Heart right ventricle (tissue), 16 donors: ENCODE measurements around the gene CCDC175. TPM values are rescaled to one million over a fixed set of nuclear protein-coding genes. Genes with fewer than 3 reads are reported as not detected.

Experiments
- ATAC-seq, 8 donors: fragments of 200-7000 bp; cut with Tn5 transposase; one replicate each; pipeline ENCODE4 v1.9.1; 2020; ENCODE audit warnings: mild to moderate bottlenecking in 8 of 8, moderate library complexity in 8 of 8, moderate number of reproducible peaks in 1 of 8
- DNase-seq, 2 donors: peaks; one replicate each; pipeline ENCODE4 v3.0.0-alpha.2; 2020
- H3K27ac ChIP-seq, 10 donors: fragments of 200-600 bp; sonication (generic) in 2 of 10; one replicate each; pipeline versions ENCODE4 v1.5.0 to v1.8.0; 2020 to 2022; ENCODE audit warnings: mild to moderate bottlenecking in 3 of 10
- H3K27me3 ChIP-seq, 7 donors: fragments of 200-600 bp; one replicate each; pipeline ENCODE4 v1.8.0; 2021 to 2022; ENCODE audit warnings: mild to moderate bottlenecking in 2 of 7
- H3K36me3 ChIP-seq, 9 donors: fragments of 200-600 bp; sonication (generic) in 1 of 9; one replicate each; pipeline versions ENCODE4 v1.5.0 to v1.8.0; 2020 to 2022; ENCODE audit warnings: mild to moderate bottlenecking in 2 of 9
- H3K4me1 ChIP-seq, 9 donors: fragments of 200-600 bp; sonication (generic) in 1 of 9; one replicate each; pipeline versions ENCODE4 v1.5.0 to v1.8.0; 2020 to 2022; ENCODE audit warnings: mild to moderate bottlenecking in 4 of 9
- H3K4me3 ChIP-seq, 10 donors: fragments of 200-600 bp; sonication (generic) in 2 of 10; one replicate each; pipeline versions ENCODE4 v1.5.0 to v1.8.0; 2020 to 2022; ENCODE audit warnings: mild to moderate bottlenecking in 7 of 10, moderate library complexity in 2 of 10
- H3K9me3 ChIP-seq, 11 donors: fragments of 200-600 bp in 10 of 11; sonication (generic) in 2 of 11; one replicate each; pipeline versions ENCODE4 v1.5.0 to v1.8.0; 2013 to 2022; ENCODE audit warnings: mild to moderate bottlenecking in 2 of 11, control low read depth in 1 of 11, moderate library complexity in 1 of 11
- CTCF ChIP-seq, 9 donors: fragments of 200-600 bp; sonication (generic) in 2 of 9; IDR thresholded peaks; one replicate each; pipeline versions ENCODE4 v1.5.0 to v1.8.0; 2021 to 2022; ENCODE audit warnings: antibody characterized with exemption in 9 of 9, mild to moderate bottlenecking in 5 of 9, moderate library complexity in 1 of 9
- WGBS, 2 donors: extraction: QIAGEN DNeasy Blood & Tissue Kit; methylation state at CpG; one replicate each; pipeline ENCODE4 v1.1.7; 2013; ENCODE audit warnings: inconsistent platforms in 1 of 2; 5-methylcytosine and 5-hydroxymethylcytosine counted together
- intact Hi-C, 10 donors: fragments of 100-400 bp; cut with DNase I; formaldehyde crosslinking; loops; one replicate each; pipeline versions ENCODE4 v1.11.1 to v1.14.2; 2022
- polyA plus RNA-seq, 2 donors: library from polyadenylated mRNA; stranded (reverse); fragments of 200-250 nt; gene quantifications; one replicate each; pipeline ENCODE4 v1.2.3, GENCODE V29; 2013
- total RNA-seq, 10 donors: library from RNA; stranded (reverse); fragmentation: NEBNext Ultra II Directional in 3 of 10; extraction: Animal tissue kit (Norgen Biotek cat#: 25700) in 3 of 10; gene quantifications; one replicate each; pipeline versions ENCODE4 v1.2.1 to v1.2.4, GENCODE V29; 2021 to 2023
- donor health status: Arrhythmogenic right ventricular cardiomyopathy.
- donor health status: ischemic (EF 13 %, LVEDD 7.1; RV severe dilation, severe dysfunction).
- donor health status: healthy with polysubstance abuse.
- donor health status: DM: no; HTN: yes; CAD: no.
- donor health status: DM: no; HTN: no; CAD: no.
- donor health status: ischemic (EF 25% LVEDD 6.9; RV normal size, moderate dysfunction).
- donor health status: ischemic (EF 25% LVEDD 5.7; RV mildly dilated, moderate dysfunction).
- donor health status: healthy.
- donor health status: DM: yes; HTN: yes; CAD: no.
- donor health status: Ischemic cardiomyopathy.
- donor health status: ischemic (EF 35%, LVEDD 5.7; RV mildly dilated, moderate dysfunction).
- donor health status: nonischemic (EF 11% LVEDD 7.7; RV severe dilation, severe dysfunction).
- donor health status: DM: yes; HTN: yes; CAD: no.
- donor health status: PGD.
- donor health status: ischemic (EF 29% LVEDD 5.4; RV normal size, mild dysfunction).
- donor health status: nonischemic (EF 23%, LVEDD 6.1; RV moderate dilation, normal function).

The CCDC175 gene
- total and polyA plus RNA-seq, 12 donors, result not detected

GRCh38 chr14:59483819-59484638 lies 92.6 kb downstream of the CCDC175 start, which contains the start of the genes JKAMP and L3HYPDH:
JKAMP (plus strand) TSS chr14:59484517; CDS start chr14:59484590, 73 bp downstream.
L3HYPDH (minus strand) TSS chr14:59484408; CDS start chr14:59484316, 92 bp downstream.
- peak; percentile 97 to 99 (median 98) for ATAC-seq
- Histone ChIP-seq H3K27ac (peak within 1 kb of the TSS; percentile 92 to 98 (median 96)), H3K9me3 (no peaks in the 10 kb centered on the region), H3K4me3 (peak within 1 kb of the TSS; percentile 78 to 96 (median 90)), H3K27me3 (no peaks in the 10 kb centered on the region), H3K36me3 (peaks cover 0 to 26% (median 7%) of the 10 kb centered on the region in 9 donors), H3K4me1 (peaks cover 3 to 81% (median 55%) of the 10 kb centered on the region in 9 donors)
- intact Hi-C loops, result no loop called here
- WGBS, 2 donors, result 0% methylated on average over 89 to 92 of the region's 92 CpGs
- peak; percentile 49 to 80 (median 71) for TF ChIP-seq CTCF (IDR thresholded peaks at IDR 0.05)
- peak; percentile 98 for DNase-seq

GRCh38 chr14:59483363-59483762 lies 93.2 kb downstream of the CCDC175 start:
- H3K27ac ChIP-seq, result peak overlapping the region in 9 of 10 donors; percentile 92 to 98 (median 96)
- intact Hi-C loops, result no loop called here
- peaks cover 3 to 75% (median 55%) of the 10 kb centered on the region in 9 donors for H3K4me1 ChIP-seq
- WGBS, 2 donors, result 6% methylated on average over 16 of the region's 16 CpGs
- no peaks in the 10 kb centered on the region for H3K27me3 ChIP-seq
- peaks cover 0 to 26% (median 3%) of the 10 kb centered on the region in 9 donors for H3K36me3 ChIP-seq
- H3K4me3 ChIP-seq, result peak overlapping the region; percentile 78 to 96 (median 90)
- DNase-seq (no peak), ATAC-seq (peak in 1 of 8 donors; percentile 4)
- TF ChIP-seq CTCF (IDR thresholded peaks at IDR 0.05), result no peak
- no peaks in the 10 kb centered on the region for H3K9me3 ChIP-seq

- DNase-seq, result peak in 1 of 2 donors; percentile 38
- intact Hi-C loops, result no loop called here
- H3K4me1 ChIP-seq, result peaks cover 3 to 69% (median 55%) of the 10 kb centered on the region in 9 donors
- no peak for TF ChIP-seq CTCF (IDR thresholded peaks at IDR 0.05)
- WGBS, 2 donors, result 52 to 65% methylated on average over 6 of the region's 6 CpGs
- H3K4me3 ChIP-seq, result peak overlapping the region; percentile 78 to 96 (median 90)
- H3K36me3 ChIP-seq, result peaks cover 0 to 26% (median 0%) of the 10 kb centered on the region in 9 donors
- peak overlapping the region in 9 of 10 donors; percentile 92 to 98 (median 96) for H3K27ac ChIP-seq
- H3K27me3 ChIP-seq, result no peaks in the 10 kb centered on the region
- no peak for ATAC-seq
- no peaks in the 10 kb centered on the region for H3K9me3 ChIP-seq
Measured at GRCh38 chr14:59482541-59483331, 93.9 kb downstream of the CCDC175 start.
